Fibroblast of peridontal ligament (primary cell): ENCODE measurements around the gene PODXL.

Experiments
- DNase-seq: peaks from one replicate; pipeline ENCODE4 v3.0.0-alpha.2; 2010; ENCODE audit errors: extremely low read depth

Gene PODXL

DNA sequence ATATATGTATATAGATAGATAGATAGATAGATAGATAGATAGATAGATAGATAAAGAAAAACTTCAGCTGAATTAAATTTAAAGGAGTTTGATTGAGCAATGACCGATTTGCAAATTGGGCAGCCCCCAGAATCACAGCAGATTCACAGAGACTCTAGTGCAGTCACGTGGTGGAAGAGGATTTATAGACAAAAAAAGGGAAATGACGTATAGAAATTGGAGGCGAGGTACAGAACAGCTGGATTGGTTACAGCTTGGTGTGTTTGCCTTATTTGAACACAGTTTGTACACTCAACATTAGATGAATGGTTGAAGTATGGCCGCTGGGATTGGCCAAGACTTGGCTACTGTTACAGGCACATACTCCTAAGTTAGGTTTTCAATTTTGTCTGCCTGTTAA is 8.2 kb upstream of the PODXL start:
- DNase-seq, result no peak

DNA sequence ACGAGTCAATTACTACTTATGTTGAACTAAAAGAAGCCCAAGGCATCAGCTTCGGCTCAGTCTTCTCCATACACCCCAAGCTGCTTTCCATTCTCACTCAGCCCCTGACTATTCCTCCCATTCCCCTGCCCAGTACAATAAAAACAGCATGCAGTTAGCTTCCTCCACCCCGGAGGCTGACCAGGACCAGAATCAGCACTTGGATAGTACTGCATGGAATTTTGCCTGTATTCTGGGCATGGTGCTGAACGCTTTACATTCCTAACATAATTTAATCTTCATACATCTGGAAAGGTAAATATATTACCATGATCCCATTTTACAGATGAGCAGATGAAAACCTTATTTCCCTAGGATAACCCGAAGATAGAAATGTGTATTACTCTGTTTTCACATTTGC is 7.5 kb upstream of the PODXL start:
- DNase-seq, result no peak

DNA sequence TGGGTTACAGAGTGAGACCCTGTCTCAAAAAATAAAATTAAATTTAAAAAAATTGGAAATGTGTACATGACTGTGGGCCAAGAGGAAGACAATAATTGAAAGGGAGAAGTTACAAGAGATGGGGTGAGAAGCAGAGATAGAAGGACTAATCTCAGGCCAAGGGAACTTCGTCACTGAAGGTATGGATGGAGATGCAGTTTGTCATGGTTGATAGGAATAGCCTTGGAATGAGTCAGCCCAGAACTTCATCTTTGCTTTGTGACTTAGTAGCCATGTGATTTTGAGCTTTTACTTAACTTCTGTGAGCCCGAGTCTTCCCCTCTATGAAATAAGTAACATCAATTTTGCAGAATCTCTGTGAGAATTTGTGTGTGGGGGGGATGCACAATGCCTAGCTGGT is 6.5 kb upstream of the PODXL start:
- no peak for DNase-seq

DNA sequence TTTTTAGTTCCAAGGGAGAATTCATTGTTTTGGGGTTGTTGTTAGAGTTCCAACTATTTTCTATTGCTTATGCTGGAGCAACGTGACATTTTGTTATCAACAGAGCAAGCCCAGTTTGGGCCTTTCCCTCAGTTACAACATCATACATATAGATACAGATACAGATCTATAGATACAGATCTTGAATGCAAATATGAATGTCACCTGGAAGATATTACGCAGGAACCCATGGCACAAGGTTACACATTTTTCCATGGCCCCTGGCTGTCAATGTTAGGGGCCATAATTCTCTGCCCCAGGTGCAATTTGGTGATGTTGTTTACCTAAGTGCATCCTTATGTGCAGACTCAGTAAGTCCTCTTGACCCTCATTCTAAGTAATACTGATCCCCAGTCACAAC is 3.6 kb upstream of the PODXL start:
- no peak for DNase-seq

GRCh38 chr7:131557652-131558385 is 1.4 kb upstream of the PODXL start:
- DNase-seq, result no peak

- DNase-seq, result no peak
Observed at GRCh38 chr7:131556909-131557651, 652 bp upstream of the PODXL start.

DNA sequence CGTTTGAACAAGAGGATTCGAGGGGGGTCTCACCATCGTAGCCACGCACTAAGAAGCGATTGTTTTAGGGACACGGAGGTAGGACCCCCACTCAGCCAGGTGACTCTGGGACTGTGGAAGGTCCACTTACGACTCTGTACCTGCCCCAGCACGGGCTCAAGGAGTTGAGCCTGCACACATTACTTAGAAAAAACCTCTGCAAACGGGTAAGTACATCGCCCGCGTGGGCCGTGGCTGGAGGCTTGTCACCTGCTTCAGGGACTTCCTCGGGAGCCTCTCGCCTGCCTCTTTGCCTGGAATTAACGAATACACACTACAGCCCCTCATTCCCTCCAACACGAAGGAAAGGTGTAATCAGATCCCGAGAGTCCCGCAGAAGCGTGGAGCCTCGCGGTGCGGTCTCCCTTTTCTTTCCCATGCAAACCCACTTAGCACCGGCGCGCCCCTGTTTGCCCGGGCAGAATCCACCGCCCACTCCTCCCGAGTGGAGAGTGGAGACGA is 826 bp downstream of the PODXL start:
- no peak for DNase-seq

- no peak for DNase-seq
Observed at GRCh38 chr7:131554880-131555516, 1.4 kb downstream of the PODXL start.

GRCh38 chr7:131553931-131554330 is 2.5 kb downstream of the PODXL start:
- DNase-seq, result no peak

DNA sequence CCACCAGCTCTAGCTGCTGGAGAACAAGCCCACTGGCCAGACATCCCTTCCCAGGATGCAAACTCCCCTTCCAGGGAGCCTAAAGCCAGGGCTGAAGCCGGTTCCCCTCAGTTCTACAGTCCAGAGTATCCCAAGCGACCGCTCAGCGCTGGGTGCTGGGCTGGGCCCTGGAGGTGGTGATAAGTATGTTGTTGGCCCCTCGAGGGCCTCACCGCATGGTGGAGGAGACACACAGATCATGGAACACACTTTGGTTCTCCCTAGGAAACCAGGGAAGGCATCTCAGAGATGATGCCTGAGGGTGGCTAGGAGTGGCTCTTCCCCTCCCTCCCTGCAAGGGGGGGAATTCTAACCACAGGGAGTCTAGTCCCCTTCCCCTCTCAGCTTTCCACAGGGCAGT is 4.4 kb downstream of the PODXL start:
- DNase-seq, result no peak

DNA sequence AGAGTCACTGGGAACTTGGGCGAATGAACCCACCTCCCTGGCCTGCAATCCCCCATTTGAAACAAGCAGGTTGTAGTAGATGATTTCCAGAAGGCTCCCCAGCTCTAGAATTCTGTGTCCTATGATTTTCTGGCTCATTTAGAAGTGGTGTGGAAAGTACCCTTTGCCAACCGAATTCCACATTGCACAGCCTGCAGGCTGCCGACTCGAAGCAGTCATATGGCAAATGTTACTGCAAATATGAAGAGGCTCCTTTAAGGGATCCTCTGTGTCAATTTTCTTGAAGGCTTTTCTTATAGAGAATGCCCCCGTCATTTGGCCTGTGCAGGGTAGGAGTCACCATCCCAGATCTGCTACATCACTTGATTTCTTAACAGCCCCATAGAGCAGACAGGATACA is 5.6 kb downstream of the PODXL start:
- DNase-seq, result no peak

DNA sequence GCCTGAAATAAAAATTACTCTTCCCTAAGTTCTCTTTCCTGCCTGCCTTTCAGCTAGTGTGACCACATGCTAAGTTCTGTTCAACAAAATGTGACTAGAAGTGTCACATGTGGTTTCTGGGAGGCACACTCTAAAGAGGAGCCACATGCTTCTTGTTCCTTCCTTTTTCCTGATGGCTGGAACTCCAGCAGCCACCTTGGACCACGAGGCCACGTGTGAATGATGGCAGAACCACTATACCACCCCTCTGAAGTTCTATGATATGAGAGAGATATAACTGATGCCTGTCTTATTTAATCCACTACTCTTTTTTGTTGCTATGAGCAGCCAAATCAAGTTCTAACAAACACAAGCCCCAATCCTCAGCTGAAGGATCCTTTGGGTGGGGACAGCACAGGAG is 8.1 kb downstream of the PODXL start:
- DNase-seq, result no peak

DNA sequence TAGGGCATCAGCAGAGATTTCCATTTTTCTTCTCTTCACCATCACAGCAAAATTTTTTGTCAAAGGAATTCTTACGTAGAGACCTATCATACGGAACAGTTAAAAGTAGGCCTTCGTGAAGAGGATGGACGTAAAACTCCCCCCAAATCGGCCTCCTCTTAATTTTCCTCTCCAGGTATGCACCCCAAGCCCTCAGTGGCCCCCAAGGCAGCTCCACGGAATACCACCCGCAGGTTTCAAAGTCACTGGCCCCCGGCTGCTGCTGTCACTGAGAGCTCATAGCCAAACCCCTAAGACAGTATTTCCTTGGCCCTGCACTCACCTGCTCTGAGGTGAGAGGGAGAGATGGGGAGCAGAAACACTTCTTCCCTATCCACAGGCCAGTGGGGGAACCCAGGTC is 8.8 kb downstream of the PODXL start:
- no peak for DNase-seq

DNA sequence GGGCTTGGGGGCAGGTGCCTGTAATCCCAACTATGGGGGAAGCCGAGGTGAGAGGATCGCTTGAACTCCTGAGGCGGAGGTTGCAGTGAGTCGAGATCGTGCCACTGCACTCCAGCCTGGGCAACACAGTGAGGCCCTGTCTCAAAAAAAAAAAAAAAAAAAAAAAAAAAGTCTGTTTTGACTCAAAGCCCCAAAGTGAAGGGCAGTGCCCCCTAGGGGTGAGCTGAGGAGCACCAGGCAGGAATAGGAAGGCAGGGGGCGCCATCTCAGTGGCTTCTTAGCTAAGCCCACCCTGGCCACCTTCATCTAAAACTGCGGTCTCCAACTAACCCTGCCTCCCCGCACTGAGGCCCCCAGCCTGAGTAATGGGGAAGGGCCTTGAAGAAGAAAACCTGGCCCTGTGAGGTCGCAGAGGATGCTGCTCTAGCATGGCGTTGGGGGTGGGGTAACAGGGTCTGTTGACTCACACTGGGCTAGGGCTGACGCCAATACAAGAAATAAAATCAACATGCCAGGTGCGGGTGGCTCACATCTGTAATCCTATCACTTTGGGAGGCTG is 9.8 kb downstream of the PODXL start:
- no peak for DNase-seq

- DNase-seq, result no peak
Observed at GRCh38 chr7:131546126-131546525, 10.3 kb downstream of the PODXL start.

- DNase-seq, result no peak
Observed at GRCh38 chr7:131544449-131545301, 11.8 kb downstream of the PODXL start.

- DNase-seq, result no peak
Observed at GRCh38 chr7:131544021-131544420, 12.4 kb downstream of the PODXL start.

DNA sequence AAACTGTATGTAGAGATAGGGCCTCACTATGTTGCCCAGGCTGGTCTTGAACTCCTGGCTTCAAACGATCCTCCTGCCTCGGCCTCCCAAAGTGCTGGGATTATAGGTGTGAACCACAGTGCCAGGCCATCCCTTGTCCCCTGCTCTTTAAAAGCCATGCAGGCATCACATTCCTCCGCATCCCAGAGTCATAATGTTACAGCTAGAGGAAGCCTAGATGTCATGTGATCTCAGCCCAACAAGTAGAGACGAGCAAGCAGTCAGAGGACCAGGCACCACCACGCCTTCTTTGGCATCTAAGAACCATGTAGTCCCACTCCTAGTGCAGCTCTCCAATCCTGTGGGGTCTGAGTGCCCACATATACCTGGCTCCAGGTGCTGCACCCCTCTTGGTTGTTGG is 13.1 kb downstream of the PODXL start:
- DNase-seq, result no peak

GRCh38 chr7:131540491-131541162 is 15.8 kb downstream of the PODXL start:
- DNase-seq, result no peak

- no peak for DNase-seq
Observed at GRCh38 chr7:131538813-131539179, 17.6 kb downstream of the PODXL start.
